Measurements from ENCODE around the gene ANO10.
"Not testable (repeated sequence)": the region's sequence is repeated elsewhere in the genome, so short reads cannot be mapped to it uniquely, and the experiment has no call there.

Gene ANO10

DNA sequence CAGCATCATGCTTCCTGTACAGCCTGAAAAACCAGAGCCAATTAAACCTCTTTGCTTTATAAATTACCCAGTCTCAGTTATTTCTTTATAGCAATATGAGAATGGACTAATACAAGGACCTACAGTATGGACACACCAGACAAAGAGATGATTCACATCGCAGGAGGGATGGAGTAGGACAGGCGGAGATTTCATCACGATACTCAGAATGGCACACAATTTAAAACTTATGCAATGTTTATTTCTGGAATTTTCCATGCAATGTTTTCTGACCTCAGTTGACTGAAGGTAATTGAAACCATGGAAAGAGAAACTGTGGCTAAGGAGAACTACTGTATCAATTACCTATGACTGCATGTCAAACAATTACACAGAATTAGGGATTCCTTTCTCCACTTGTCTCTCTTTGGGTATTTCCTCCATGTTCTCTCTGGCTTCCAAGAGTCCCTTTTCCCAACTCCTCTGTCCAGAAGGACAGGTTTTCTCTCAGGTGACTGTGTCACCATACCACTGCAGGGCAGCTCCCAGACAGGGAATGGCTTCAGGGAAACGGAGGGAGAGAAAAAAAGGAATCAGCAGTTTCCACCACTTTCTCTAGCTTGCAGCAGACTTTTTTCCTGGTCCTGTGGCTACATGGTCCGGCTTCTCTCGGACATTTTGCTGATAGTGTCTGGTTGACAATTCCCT is 3.0 kb upstream of the ANO10 start:
- DNase-seq, result no peak

DNA sequence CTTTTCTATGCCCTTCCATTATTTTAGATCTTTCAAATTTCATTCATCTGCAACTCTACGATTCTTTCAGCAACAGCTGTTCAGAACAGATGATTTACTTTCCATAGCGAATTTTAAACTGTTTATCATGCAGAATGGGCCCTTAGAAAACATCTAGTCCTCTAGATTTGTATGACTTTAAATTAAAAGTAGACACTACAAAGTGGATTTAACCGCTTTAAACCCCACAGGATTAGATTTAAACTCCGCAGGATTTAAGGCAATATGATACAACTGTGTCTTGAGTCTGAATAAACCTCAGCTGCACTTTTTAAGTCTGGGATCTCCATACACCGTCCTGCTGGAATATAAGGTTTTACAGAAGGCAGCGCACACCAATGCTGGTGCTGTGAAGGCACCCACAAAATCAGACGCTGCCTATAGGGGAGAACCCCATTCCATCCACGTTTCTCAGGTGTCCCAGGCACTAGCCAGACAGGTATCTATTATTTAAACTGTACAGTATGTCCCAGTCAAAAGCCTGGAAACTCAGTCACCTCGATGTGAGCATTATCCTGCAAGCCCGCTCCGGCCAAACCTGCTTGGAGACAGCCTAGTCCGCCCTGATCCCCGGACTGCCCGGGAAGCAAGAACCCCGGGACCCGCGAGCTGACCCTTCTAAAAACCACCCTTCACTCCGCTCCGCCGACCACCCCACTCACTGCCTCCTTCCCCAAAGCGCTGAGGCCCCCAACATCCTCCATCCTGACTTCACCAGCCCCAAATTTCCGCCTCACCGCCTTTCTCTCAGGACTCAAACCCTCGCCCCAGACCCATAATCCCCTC is 768 bp downstream of the ANO10 start:
- DNase-seq, result no peak

GRCh38 chr3:43619588-43619987 is 2.2 kb downstream of the ANO10 start:
- no peak for DNase-seq

DNA sequence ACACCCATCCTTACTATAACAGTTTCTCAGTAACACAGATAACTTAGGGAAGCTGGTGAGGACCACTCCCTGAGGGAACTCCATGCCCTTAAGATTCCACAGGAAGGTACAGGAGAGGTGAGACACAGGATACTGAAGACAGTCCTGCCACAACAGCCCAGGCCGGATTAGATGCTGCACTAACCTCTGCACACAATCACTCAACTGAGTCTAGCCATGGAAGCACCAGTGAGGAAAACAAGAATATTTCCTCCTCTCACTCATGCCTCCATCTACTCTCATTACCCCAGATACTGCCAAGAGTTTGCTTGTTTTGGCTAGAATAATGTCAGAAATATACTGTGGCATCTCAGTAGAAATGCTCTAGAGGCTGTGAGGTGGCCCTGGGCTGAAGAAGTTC is 3.7 kb downstream of the ANO10 start:
- DNase-seq, result no peak

DNA sequence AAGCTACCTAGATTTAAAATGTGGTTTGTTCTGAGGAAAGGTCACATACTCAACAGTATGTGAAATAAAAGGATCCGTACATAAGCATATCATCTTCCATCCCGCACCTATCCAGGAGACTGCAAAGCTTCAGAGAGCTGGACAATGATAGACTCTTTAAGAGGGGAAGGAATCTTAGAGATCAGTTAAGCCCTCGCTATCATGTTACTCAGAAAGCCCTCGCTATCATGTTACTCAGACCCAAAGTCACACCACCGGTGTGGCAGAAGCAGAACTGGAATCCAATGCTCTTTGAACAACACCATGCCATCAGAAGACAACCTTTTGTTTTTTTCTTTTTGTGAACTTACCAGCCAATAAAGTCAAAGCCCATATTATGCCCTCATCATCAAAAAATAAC is 5.8 kb downstream of the ANO10 start:
- no peak for DNase-seq

DNA sequence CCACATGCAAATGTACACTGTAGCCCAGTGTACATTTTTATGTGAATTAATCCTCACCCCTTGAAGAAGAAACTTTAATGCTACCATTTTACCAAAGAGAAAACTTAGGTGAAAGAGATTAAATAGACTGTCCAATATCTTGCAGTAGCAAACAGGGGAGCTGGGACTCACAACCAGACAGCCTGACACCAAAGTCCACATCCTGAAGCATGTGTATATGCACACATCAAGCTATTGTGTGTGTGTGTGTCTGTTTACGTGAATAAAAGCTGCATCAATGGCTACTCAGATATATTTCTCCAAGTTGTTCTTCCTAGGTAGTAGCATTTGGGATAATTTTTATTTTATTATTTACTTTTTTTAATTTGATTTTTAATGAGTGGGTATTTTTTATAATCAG is 6.7 kb downstream of the ANO10 start:
- DNase-seq, result no peak

- no peak for DNase-seq
Measured at GRCh38 chr3:43613976-43614375, 7.8 kb downstream of the ANO10 start.

- DNase-seq, result no peak
Measured at GRCh38 chr3:43612419-43612818, 9.4 kb downstream of the ANO10 start.

GRCh38 chr3:43609406-43609805 is 12.4 kb downstream of the ANO10 start:
- DNase-seq, result no peak

- DNase-seq, result no peak
Measured at GRCh38 chr3:43608751-43609150, 13.1 kb downstream of the ANO10 start.

GRCh38 chr3:43606284-43606683 is 15.5 kb downstream of the ANO10 start:
- DNase-seq, result no peak

DNA sequence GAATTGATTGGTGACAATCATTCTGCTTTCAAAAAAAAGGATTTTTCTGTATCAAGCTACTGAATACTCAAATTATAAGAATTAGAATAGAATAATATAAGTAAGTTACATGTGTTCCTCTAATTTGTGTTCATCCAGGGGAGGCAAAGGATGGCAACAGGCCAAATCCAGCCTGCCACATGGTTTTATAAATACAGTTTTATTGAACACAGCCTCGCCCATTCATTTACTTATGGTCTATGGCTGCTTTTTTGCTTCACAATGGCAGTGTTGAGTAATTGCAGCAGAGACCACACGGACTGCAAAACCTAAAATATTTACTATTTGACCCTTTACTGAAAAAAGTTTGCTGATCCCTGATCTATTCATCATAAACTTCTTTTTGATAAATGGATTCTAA is 21.9 kb downstream of the ANO10 start:
- not testable (repeated sequence) for DNase-seq

DNA sequence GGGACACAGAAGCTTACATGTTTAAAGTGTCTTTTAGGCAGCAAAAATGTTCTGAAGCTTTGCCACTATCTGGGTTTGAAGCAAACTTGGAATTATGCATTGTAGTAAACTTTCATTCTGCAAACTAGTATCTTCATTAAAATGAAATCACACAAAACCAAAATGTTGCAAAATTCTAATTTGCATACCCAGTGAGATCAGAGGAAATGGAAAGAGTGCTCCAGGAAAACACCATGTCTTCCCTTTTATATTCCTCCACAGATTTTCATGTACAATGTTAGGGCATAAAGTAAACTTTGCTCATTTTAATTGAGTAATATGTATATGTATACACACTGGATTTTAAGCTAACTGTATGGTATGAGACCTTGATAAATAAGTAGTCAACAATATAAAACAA is 23.9 kb downstream of the ANO10 start:
- no peak for DNase-seq

GRCh38 chr3:43596178-43596577 is 25.6 kb downstream of the ANO10 start:
- not testable (repeated sequence) for DNase-seq

GRCh38 chr3:43595280-43595679 is 26.5 kb downstream of the ANO10 start:
- DNase-seq, result not testable (repeated sequence)

DNA sequence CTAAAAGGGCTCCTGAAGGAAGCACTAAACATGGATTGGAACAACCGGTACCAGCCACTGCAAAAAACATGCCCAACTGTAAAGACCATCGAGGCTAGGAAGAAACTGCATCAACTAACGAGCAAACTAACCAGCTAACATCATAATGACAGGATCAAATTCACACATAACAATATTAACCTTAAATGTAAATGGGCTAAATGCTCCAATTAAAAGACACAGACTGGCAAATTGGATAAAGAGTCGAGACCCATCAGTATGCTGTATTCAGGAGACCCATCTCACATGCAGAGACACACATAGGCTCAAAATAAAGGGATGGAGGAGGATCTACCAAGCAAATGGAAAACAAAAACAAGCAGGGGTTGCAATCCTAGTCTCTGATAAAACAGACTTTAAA is 28.2 kb downstream of the ANO10 start:
- not testable (repeated sequence) for DNase-seq

DNA sequence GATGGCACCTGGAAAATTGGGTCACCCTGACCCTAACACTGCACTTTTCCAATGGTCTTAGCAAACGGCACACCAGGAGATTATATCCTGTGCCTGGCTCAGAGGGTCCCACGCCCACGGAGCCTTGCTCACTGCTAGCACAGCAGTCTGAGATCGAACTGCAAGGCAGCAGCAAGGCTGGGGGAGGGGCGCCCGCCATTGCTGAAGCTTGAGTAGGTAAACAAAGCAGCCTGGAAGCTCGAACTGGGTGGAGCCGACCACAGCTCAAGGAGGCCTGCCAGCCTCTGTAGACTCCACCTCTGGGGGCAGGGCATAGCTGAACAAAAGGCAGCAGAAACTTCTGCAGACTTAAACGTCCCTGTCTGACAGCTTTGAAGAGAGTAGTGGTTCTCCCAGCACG is 29.9 kb downstream of the ANO10 start:
- not testable (repeated sequence) for DNase-seq

DNA sequence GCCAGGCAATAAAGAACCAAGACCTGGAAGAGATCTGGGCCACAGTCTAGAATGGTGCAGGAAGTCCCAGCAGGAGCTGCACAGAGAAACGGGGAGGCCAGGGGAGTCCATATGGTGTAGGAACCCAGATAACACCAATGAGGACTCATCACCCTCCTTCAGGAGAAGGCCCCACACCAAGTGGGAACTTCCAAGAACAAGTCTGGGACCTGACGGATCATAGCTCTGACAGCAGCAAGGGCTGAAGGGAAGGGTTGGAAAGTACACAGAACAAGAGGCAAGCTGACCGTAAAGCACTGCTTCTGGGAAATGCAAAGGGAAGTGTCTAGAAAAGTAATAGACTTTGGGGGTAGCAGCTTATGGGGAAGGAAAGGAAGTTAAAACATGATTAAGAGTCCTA is 34.5 kb downstream of the ANO10 start:
- DNase-seq, result no peak

GRCh38 chr3:43584043-43584826 is 37.6 kb downstream of the ANO10 start:
- DNase-seq, result no peak

DNA sequence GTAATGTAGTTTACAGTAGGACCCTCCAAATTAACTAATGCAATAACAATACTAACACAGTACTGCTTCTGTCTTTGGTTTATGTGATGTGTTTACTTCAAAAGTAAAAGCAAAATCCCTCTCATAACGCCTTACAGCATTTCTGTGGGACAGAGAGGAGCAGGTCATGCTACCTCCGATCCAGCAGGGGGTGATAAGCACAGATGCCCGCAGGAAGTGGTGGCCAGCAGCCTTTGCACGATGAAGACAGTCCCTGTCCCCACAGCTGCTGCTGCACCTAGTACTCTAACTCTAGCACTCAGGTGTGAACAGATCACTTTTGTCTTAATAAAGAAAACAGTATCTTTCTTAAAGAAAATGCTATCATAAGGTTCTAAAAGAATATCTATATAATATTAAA is 38.3 kb downstream of the ANO10 start:
- no peak for DNase-seq

- no peak for DNase-seq
Measured at GRCh38 chr3:43582866-43583265, 38.9 kb downstream of the ANO10 start.

- DNase-seq, result no peak
Measured at GRCh38 chr3:43581343-43581742, 40.5 kb downstream of the ANO10 start.

- DNase-seq, result no peak
Measured at GRCh38 chr3:43580181-43580580, 41.6 kb downstream of the ANO10 start.

GRCh38 chr3:43573576-43573975 is 48.2 kb downstream of the ANO10 start:
- DNase-seq, result no peak

Data from CD4-positive, alpha-beta T cell treated with Interleukin-1 beta for 1 hour (primary cell).